SU-DHL-6 (cell line): ENCODE measurements around the gene MKRN1.

Source experiments
- H2AFZ ChIP-seq: fragments of 200-600 bp; sonication (generic); 2 replicates; pipeline ENCODE4 v1.6.1; 2014; ENCODE audit warnings: low read depth, mild to moderate bottlenecking, moderate library complexity, mixed read lengths, antibody characterized with exemption, low read length; ENCODE audit not compliant: severe bottlenecking
- H3F3A ChIP-seq: fragments of 200-600 bp; shearing (Covaris generic); 2 replicates; pipeline ENCODE4 v1.6.0; 2016; ENCODE audit warnings: antibody characterized with exemption, mild to moderate bottlenecking; ENCODE audit not compliant: insufficient read depth
- H3K27ac ChIP-seq: fragments of 200-600 bp; sonication (generic); 2 replicates; pipeline ENCODE4 v1.5.1; 2016; ENCODE audit warnings: low read depth, mild to moderate bottlenecking, low read length, moderate library complexity, mixed read lengths
- H3K27me3 ChIP-seq: fragments of 200-600 bp; sonication (generic), shearing (Covaris generic); 2 replicates; pipeline ENCODE4 v1.6.0; 2014; ENCODE audit warnings: mild to moderate bottlenecking, low read length
- H3K36me3 ChIP-seq: fragments of 200-600 bp; sonication (generic); 2 replicates; pipeline ENCODE4 v1.6.1; 2014; ENCODE audit warnings: mild to moderate bottlenecking, low read length, mixed read lengths
- H3K4me2 ChIP-seq: fragments of 300-600, 200-600 bp; shearing (Covaris generic), sonication (generic); 2 replicates; pipeline ENCODE4 v1.6.0; 2014; ENCODE audit warnings: low read length, low read depth, mild to moderate bottlenecking; ENCODE audit not compliant: poor library complexity, severe bottlenecking
- H3K4me3 ChIP-seq: fragments of 200-600 bp; sonication (generic); 2 replicates; pipeline ENCODE4 v1.5.1; 2014; ENCODE audit warnings: antibody characterized with exemption, low read length, mild to moderate bottlenecking, mixed read lengths; ENCODE audit not compliant: insufficient read depth, poor library complexity, severe bottlenecking
- H3K79me2 ChIP-seq: fragments of 200-600 bp; sonication (generic); 2 replicates; pipeline ENCODE4 v1.6.1; 2014; ENCODE audit warnings: mild to moderate bottlenecking, low read length, moderate library complexity; ENCODE audit not compliant: insufficient read depth
- H3K9ac ChIP-seq: fragments of 200-600 bp; sonication (generic); 2 replicates; pipeline ENCODE4 v1.7.0; 2014; ENCODE audit warnings: mild to moderate bottlenecking, low read length
- H3K9me2 ChIP-seq: fragments of 200-600 bp; sonication (generic); replicated peaks from 2 replicates; pipeline ENCODE4 v1.6.1; 2014; ENCODE audit warnings: low read length; ENCODE audit not compliant: insufficient read depth
- H3K9me3 ChIP-seq: fragments of 200-600 bp; sonication (generic); 2 replicates; pipeline ENCODE4 v1.6.1; 2014; ENCODE audit warnings: low read length, mixed read lengths; ENCODE audit not compliant: insufficient read depth
- H4K20me1 ChIP-seq: fragments of 200-600 bp; sonication (generic); 2 replicates; pipeline ENCODE4 v1.6.1; 2014; ENCODE audit warnings: low read depth, mild to moderate bottlenecking, antibody characterized with exemption, low read length, moderate library complexity, mixed read lengths
- CTCF ChIP-seq: fragments of 200-600 bp; sonication (generic); IDR thresholded peaks from one replicate; pipeline ENCODE4 v1.5.1; 2017; ENCODE audit warnings: antibody characterized with exemption, mild to moderate bottlenecking, low read length, moderate library complexity; ENCODE audit not compliant: insufficient read depth, poor library complexity, severe bottlenecking
- EZH2phosphoT487 ChIP-seq: fragments of 200-600 bp; sonication (generic), shearing (Covaris generic); conservative IDR thresholded peaks from 2 replicates; pipeline ENCODE4 v1.6.1; 2018; ENCODE audit warnings: mild to moderate bottlenecking, antibody characterized with exemption, low read length, moderate library complexity, mixed read lengths

Gene MKRN1

GRCh38 chr7:140448781-140449480, 30.4 kb downstream of the MKRN1 start:
- Histone ChIP-seq H3K4me2 (no peak overlapping the region), H4K20me1 (no peaks in the 10 kb centered on the region), H2AFZ (no peak overlapping the region), H3K27me3 (no peaks in the 10 kb centered on the region), H3K36me3 (no peaks in the 10 kb centered on the region), H3K79me2 (no peaks in the 10 kb centered on the region), H3F3A (no peaks in the 10 kb centered on the region), H3K4me3 (no peak overlapping the region), H3K9ac (no peak overlapping the region), H3K9me3 (no peaks in the 10 kb centered on the region), H3K9me2 (no peaks in the 10 kb centered on the region), H3K27ac (no peak overlapping the region)
- no peak for TF ChIP-seq EZH2phosphoT487
- no peak for TF ChIP-seq CTCF

GRCh38 chr7:140447841-140448240, 31.5 kb downstream of the MKRN1 start:
- Histone ChIP-seq H3K79me2 (no peaks in the 10 kb centered on the region), H3K27ac (no peak overlapping the region), H3K9me3 (no peaks in the 10 kb centered on the region), H3K9me2 (no peaks in the 10 kb centered on the region), H2AFZ (no peak overlapping the region), H3K36me3 (no peaks in the 10 kb centered on the region), H3F3A (no peaks in the 10 kb centered on the region), H3K9ac (no peak overlapping the region), H3K4me3 (no peak overlapping the region), H3K27me3 (no peaks in the 10 kb centered on the region), H3K4me2 (no peak overlapping the region), H4K20me1 (no peaks in the 10 kb centered on the region)
- TF ChIP-seq EZH2phosphoT487 = no peak
- no peak for TF ChIP-seq CTCF

GRCh38 chr7:140446467-140446866, 32.8 kb downstream of the MKRN1 start:
- no peaks in the 10 kb centered on the region for H3K9me3 ChIP-seq
- H2AFZ ChIP-seq = no peak overlapping the region
- no peaks in the 10 kb centered on the region for H4K20me1 ChIP-seq
- no peaks in the 10 kb centered on the region for H3K27me3 ChIP-seq
- no peak overlapping the region for H3K4me3 ChIP-seq
- H3K4me2 ChIP-seq = no peak overlapping the region
- H3K79me2 ChIP-seq = no peaks in the 10 kb centered on the region
- H3K9me2 ChIP-seq = no peaks in the 10 kb centered on the region
- no peak overlapping the region for H3K27ac ChIP-seq
- no peak for TF ChIP-seq CTCF
- TF ChIP-seq EZH2phosphoT487 = no peak
- H3K9ac ChIP-seq = no peak overlapping the region
- H3K36me3 ChIP-seq = no peaks in the 10 kb centered on the region
- H3F3A ChIP-seq = no peaks in the 10 kb centered on the region
